Dedifferentiated amniotic fluid mesenchymal stem cell (primary cell): ENCODE measurements around the gene CDPF1.
"Not testable (repeated sequence)": the region's sequence is repeated elsewhere in the genome, so short reads cannot be mapped to it uniquely, and the experiment has no call there.

ENCODE experiments used
- DNase-seq: peaks from one replicate; pipeline ENCODE4 v3.0.0-alpha.2; 2016; ENCODE audit errors: extremely low spot score

Gene CDPF1

DNA sequence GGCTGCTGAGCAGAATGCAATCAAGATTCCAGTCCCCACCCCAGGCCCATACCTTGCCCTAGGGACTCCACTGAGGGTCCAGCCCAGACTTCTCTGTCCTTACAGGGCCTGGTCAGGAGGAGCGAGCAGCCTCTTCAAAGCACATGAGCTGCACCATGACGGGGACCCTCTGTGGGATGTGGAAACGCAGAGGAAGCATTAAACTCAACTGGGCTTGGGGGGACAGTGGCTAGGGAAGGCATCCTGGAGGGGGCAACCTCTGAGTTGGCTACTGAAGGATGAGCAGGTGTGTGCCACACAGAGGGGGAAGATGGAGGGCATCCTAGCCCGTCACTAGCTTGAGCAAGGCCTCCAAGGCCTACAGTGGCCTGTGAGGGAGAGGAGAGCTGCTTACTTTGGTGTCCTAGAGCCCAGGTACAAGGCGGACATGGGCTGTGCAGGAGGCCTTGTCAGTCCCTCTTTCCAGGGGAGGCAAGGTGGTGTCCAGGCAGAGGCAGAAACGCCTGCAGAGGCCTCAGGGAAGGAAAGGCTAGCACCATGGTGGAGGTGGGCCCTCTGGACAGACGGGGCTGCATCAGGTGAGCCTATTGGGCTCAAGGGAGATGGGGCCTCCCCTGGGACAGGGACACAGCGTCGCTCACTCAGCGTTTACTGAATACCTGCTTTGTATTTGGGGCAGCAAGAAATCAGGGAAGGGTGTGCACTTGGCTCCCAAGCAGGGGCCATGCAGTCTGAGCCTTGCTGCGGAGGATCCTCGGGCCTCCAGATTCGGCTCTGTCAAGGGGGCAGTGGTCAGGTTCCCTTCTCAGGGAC lies 32.0 kb upstream of the CDPF1 start:
- no peak for DNase-seq

DNA sequence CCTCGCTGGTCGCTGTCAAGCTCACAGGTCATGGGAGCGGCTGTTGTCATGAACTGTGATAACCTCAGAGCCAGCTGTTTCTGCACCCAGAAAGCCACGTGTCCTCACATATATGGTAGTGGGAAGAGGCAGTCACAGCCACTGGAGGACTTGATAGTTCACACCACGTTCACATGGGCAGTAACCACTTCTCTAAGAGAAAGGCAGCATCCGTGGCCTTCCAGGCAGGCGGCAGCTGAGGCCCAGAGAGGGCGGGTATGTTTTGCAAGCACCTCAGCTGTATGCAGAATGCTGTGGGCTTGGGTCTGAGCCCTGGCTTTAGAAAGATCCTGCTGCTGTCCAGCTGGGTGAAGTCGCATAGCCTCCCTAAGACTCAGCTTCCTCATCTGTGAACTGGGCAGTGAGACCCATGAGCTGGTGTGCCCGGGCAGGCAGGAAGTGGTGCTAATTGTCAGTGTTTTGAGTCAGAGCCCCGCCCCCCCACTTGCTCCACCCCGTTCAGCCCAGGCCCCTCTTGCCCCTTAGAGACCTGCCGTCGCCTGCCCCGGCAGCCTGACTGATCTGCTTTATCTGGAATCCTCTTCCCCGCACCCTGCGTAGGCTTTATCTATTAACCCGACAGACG lies 31.0 kb upstream of the CDPF1 start:
- DNase-seq, result no peak

DNA sequence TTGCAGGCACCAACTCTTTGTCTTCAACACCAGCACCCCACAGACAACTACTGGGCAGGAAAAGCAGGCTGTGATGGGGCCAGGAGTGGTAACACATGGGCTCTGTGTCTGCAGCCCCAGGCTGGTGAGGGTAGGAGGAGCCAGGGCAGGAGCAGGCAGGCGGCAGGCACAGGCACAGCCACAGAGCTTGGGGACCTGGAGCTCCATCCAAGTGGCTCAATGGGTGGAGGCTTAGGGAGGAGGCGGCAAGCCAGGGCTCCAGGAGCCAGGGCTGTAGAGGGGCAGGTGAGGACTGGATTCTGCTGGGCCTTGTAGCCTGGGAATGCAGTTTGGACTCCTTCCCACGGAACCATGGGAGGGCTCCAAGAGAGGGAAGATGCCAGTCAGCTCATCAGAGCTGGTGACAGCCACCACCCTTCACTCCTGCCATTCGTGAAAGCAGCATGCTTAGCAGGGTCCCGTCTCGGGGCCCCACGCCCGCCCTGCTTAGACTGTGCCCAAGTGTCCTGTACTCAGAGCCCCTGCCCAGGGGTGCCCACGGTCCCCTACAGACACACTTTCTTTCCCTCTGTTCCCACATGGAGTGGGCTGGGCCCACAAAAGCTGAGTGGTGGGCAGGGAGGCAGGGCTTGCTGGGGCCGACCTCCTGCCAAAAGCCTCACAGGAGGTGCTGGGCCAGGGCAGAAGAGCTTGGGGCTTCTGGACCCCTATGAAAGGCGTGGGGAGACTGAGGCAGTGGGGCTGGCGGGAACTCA lies 30.1 kb upstream of the CDPF1 start:
- DNase-seq, result no peak

DNA sequence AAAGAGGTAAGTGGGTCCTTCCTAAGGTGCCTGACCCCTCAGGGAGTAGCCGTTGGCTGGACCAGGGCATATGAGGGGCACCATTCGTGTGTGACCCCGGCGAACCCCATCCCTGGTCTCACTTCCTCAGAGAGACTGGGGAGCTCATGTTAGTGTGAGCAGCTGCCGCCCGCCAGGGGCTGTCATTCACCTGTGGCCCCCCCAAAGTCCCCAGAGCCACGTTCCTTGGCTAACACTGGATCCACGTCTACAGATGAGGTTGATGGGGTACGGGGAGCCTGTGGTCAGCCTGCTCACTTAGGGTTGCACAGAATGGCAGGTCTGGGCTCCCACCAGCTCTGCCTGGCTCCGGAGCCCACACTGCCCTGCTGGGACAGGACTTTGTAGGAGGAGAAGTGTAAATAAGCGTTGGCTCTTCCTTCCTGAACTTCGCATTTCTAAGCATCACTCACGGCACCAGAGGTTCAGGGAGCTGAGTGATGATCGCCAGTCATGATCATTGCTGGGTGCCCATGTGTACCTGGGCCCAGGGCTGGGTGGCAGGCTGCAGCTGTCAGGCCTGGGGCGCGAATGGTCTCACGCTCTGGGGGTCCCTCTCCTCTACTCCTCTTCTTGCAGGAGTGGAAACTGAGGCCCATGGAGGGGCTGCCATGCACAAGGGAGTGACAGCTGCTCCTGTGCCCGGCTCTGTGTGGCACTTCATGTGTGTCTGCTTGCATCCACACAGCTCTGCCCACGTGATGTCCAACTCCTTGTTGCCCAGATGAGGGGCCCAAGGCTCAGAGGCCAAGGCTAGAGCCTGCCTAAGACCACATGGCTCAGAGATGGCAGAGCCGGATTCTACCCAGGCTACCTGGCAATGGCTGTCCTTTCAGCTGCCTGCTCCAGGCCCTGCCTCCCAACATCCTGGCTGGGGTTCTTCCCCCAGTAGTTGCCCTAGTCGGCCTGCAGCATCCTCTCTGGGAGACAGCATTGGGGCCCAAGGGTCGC lies 28.9 kb upstream of the CDPF1 start:
- DNase-seq, result no peak

DNA sequence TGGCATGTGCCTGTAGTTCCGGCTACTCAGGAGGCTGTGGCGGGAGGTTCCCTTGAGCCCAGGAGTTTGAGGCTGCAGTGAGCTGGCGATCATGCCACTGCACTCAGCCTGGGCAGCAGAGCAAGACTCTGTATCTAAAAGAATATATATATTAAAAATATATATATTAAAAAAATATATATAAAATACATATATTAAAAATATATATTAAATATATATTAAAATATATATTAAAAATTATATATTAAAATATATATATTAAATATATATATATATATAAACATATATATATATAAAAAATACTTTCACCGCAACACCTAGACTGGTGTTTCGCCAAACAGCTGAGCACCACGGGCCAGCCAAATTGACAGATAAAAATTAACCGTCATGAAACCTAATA lies 26.5 kb upstream of the CDPF1 start:
- no peak for DNase-seq

DNA sequence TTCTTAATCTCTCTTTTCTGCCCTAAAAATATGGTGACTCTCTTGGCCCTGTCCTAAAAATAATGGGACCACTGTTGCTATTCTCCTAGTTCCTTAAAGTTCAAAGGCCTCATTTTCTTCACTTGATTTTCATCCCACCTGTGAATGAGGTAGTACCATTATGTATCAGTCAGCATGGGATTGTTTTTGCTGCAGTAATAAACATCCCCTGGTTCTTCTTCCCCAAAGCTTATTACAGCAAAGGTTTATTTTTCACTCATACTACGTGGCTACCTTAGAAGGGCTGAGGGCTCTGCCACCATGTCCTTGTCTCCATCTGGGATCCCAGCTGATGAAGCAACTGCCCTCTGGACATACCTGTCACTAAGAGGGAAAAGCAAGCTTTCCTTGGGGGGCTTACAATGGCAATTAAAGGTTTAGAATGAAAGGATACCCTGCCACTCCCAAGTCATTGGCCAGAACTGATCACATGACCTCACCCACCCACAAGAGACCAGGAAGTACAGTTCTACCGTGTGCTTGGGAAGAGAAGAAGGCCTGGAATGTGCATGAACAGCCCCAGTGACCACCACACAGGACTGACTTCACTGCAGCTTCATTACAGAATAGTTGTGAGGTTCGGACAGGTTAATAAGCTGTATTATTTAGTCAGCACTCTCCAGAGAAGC lies 25.5 kb upstream of the CDPF1 start:
- no peak for DNase-seq

DNA sequence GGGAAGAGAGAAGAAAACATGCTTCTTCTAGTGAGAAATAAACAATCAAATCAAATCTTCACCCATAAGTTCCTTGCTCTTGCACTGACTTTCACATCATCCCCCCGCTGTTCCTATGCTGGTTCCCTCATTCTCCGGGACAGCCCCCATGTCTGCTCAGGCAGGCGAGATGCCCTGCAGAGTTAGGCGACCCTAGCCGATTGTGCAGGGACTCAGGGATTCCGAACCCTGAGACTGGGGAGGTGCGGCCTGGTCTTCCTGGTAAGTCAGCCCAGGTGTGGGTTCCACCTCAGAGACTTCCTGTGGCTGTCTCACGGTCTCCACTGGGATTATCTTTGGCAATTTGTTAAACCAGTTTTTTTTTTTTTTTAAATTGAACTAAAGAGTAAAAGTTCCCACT lies 24.3 kb upstream of the CDPF1 start:
- no peak for DNase-seq

DNA sequence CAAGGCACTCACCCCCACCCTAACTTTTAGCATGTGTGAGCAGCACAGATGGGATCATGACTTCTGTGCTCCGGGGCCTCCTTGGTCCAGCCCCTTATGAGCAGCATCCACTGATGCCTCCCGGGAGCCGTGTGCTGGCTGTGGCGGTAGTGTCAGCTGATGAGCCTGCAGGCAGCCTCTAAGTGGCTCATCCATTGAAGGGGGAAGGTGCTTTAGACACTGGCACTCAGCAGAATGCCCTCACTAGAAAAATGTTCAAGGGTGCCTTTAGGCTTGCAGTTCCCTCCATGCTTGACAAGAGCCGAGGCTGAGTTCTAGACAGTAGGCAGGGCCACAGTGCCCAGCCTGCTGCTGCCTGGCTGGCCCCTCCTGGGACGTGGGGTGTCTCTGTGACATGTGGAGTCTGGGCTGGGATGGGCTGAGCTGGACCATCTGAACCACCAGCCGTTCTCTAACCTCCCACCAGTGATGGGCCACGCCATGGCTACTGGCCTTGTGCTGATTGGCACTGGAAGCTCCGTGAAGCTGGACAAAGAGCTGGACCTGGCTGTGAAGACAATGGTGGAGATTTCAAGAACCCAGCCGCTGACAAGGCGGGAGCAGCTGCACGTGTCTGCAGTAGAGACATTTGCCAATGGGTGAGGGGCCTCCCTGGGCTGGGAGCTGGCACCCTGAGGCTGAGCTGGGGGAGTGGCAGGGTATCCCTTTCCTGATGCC lies 23.5 kb upstream of the CDPF1 start:
- DNase-seq, result no peak

DNA sequence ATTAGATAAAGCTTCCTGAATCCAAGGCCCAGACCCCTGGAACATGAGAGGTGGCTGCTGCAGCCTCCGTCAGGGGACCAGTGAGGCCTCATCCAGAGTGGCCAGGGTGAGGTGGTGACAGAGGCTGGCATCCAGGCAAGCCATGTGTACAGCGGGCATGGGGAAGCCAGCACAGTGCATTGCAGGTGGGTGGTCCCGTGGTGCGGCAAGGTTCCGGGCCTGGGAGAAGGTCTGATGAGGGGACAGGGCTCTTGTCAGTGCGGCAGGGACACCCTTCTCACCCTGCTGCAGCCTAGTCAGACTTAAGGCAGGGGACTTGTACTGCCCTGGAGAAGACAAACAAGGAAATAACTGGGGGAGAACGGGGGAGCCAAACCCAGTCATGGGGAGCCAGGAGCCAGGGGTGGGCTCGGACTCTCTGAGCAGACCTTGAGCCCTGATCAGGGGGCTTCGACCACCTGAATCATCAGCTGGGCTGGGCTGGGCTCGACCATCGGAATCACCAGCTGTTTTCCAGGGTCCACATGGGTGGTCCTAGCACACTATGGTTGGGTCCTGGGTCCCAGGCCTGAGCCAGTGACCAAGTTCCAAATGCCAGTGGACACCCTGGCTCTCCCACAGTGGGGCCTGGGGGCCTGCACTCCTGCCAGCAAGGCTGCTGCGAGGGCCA lies 22.8 kb upstream of the CDPF1 start:
- DNase-seq, result no peak

DNA sequence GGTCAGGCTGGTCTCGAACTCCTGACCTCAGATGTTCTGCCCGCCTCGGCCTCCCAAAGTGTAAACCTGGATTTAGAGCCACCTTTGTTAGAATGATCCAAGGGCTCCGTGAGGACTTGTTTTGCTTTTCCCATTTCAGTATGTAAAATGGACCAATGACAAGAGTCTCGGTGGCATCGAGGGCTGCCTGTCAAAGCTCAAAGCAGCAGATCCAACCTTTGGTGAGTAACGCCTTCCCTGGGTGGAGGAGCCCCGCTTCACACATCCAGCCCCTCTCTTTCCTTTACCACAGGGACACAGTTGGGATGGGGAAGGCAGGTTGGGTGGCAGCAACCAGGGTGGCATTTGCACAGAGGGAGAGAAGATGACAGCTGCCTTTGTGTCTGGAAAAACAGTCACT lies 22.1 kb upstream of the CDPF1 start:
- no peak for DNase-seq

DNA sequence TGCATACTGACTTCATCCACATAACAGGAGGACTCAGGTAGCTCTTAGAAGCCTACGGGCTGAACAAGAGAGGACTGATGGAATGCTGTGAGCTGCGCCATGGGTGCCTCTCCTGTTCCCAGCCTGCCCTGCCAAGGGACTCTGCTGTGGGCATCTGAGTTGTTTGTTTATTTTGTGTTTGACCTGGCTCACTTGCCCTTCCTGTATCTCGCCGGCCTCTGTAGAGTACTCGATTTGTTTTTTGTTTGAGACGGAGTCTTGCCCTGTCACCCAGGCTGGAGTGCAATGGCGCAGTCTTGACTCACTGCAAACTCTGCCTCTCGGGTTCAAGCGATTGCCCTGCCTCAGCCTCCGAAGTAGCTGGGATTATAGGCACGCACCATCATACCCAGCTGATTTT lies 19.5 kb upstream of the CDPF1 start:
- DNase-seq, result no peak

DNA sequence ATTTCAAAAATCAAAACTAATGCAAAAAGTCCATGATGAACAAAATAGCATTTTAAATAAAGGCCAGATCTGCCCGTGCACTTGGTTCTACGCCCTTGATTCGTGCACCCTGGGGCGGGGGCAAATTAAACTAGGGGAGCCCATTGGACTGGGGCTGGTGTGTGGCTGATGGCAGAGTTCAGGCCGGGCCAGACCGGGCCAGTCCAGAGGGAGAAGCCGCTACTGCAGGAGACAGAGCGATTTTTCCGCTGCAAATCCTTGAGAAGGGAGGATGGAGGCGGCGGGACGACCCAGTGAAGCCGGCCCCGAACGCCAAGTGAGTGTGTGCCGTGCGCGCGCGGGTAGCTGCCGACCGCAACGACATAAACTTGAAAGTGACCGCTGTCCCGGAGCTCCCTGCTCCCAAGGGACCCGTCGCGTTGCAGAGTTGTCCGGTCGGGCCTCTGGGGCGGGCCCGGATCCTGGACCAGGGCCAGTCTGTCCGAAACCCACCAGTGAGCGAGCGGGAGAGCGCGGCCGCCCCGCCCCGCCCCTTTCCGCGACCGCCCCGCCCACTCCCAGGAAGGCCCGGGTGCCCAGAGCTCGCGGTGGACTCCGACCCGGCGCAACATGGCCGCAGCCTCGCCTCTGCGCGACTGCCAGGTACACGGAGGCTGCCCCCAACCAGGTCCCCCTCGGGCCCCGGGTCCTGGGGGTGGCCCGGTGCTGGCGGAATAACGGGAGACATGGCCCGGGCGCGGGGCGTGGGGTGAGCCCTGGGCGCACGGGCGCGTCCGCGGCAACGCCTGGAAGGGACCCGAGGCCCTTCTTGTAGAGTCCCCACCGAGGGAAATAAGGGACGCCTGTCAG lies 17.6 kb upstream of the CDPF1 start, which contains the start of gene TTC38:
Gene TTC38 (plus strand): TSS at position 578 of the 849 bp plus-strand sequence. CDS start 32 bp downstream, at position 610.
- DNase-seq, result peak; percentile 61

DNA sequence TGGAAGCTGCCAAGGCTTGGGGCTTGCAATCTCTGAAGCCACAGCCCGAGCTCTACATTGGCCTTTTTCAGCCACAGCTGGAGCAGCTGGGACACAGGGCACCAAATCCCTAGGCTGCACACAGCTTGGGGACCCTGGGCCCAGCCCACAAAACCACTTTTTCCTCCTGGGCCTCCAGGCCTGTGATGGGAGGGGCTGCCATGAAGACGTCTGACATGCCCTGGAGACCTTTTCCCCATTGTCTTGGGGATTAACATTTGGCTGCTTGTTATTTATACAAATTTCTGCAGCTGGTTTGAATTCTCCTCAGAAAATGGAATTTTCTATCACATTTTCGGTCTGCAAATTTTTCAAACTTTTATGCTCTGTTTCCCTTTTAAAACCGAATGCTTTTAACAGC lies 15.5 kb upstream of the CDPF1 start:
- not testable (repeated sequence) for DNase-seq

DNA sequence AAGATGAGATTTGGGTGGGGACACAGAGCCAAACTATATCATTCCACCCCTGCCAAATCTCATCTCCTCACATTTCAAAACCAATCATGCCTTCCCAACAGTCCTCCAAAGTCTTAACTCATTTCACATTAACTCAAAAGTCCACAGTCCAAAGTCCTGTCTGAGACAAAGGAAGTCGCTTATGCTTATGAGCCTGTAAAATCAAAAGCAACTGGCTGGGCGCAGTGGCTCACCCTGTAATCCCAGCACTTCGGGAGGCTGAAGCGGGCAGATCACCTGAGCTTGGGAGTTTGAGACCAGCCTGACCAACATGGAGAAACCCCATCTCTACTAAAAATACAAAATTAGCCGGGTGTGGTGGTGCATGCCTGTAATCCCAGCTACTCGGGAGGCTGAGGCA lies 14.4 kb upstream of the CDPF1 start:
- not testable (repeated sequence) for DNase-seq

DNA sequence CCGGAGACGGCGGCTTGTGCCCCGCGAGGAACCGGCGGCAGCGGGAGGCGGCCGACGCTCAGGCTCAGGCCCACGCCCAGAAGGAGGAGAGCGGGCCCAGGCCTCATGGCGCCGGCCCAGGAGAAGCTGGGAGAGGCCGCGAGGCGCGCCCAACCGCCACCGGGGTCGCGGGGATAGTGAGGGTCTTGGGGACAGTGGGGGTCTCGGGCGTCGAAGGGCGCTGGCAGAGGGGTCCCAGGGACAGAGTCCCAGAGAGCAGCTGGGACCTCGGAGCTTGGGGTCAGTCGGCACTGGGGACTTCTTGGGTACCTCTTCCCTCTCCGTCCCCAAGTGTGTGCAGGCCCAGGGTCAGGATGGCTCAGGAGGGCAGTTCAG lies 13.1 kb upstream of the CDPF1 start, which contains the start of gene PKDREJ:
Gene PKDREJ (minus strand): TSS at position 128 of the 375 bp plus-strand sequence. CDS start 21 bp downstream, at position 107.
- no peak for DNase-seq

DNA sequence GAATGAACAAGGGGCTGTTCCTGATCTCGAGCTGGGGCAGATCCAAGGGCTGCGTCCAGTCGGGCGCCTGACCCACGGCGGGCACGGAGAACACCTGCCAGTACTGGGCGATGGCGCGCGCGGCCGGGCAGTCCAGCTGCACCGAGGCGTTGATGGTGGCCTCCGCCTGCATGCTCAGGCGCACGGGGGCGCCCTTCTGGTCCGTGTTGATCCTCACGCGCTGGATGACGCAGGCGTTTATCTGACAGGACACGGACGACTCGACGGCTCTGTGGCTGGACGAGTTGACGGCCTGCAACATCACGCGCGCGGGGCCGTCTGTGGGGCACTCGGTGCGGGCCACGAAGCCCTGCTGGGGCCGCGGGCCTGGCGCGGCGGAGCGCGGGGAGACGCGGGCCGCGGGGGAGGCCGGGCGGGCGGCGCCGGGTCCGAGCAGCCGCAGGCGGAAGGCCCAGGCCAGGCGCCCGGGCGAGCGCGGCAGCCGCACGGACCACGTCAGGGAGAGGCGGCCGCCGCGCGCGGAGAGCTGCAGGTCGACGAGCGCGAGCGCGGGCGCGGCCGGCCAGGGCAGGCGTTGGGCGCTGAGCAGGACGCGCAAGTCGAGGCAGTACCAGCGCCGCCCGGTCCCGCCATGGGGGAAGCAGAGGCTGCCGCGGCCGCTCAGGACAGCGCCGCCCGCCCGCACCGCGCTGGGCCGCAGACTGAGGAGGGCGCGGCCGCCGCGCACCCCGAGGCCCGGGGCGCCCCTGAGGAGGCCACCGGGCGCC lies 12.5 kb upstream of the CDPF1 start:
- DNase-seq, result no peak

DNA sequence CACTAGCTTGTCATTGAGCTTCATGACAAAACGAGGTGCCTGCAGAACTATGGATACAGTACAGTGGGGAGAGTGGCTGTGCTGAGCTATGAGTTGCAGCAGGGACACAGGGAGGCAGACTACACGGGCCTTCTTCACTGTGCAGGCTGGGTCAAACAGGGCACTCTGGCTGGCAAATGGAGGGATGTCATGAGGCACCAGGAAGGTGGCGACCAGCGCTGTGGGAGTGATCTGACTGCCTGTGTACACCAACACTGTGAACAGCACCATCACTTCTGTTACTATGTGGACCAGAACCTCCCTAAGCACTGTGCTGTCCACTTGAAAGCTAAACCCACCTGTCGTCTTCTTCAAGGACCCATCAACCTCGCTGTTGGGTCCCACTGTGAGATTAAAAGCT lies 9.9 kb upstream of the CDPF1 start:
- no peak for DNase-seq

DNA sequence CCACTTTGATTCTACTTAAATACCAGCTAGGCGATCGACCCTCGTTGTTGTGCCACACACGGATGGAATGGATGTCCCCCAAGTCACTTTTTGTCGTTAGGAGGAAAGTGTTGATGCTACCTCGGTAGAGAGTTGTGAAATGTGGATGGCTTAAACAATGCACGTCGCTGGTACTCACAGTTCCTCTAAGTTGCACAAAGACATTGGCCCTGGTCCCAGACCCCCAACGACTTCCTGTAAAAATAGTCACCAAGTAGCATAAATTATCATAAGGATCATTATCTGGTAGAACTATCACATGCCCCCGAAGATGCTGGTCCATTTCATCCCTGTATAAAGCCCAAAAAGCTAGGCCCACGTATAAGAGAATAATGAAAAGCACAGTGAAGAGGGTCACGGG lies 9.3 kb upstream of the CDPF1 start:
- no peak for DNase-seq
